NT2/D1 (cell line): Measurements from ENCODE around the gene KRT26.

Source experiments
- DNase-seq: peaks from one replicate; pipeline ENCODE4 v3.0.0-alpha.2; 2011; ENCODE audit warnings: low read depth, low spot score
- H3K27me3 ChIP-seq: 2 replicates; pipeline ENCODE4 v1.6.0; 2011; ENCODE audit warnings: mild to moderate bottlenecking; ENCODE audit not compliant: insufficient read length, insufficient read depth
- H3K36me3 ChIP-seq: 2 replicates; pipeline ENCODE4 v1.6.1; 2011; ENCODE audit warnings: mild to moderate bottlenecking, low read length, mixed read lengths; ENCODE audit not compliant: insufficient read depth, insufficient read length
- H3K4me1 ChIP-seq: 2 replicates; pipeline ENCODE4 v1.5.1; 2011; ENCODE audit not compliant: insufficient read depth, insufficient read length
- H3K4me3 ChIP-seq: 2 replicates; pipeline ENCODE4 v1.5.1; 2011; ENCODE audit warnings: low read depth; ENCODE audit not compliant: insufficient read length
- H3K9ac ChIP-seq: 2 replicates; pipeline ENCODE4 v1.6.0; 2011; ENCODE audit warnings: low read depth; ENCODE audit not compliant: insufficient read length
- H3K9me3 ChIP-seq: 2 replicates; pipeline ENCODE4 v1.5.1; 2011; ENCODE audit warnings: mild to moderate bottlenecking, low read length; ENCODE audit not compliant: insufficient read depth
- SUZ12 ChIP-seq: IDR thresholded peaks from 2 replicates; pipeline ENCODE4 v1.6.1; 2011; ENCODE audit not compliant: insufficient read length, insufficient read depth; ENCODE audit errors: extremely low read depth
- YY1 ChIP-seq: IDR thresholded peaks from 2 replicates; pipeline ENCODE4 v1.6.1; 2011; ENCODE audit not compliant: insufficient read length, insufficient read depth
- ZNF274 ChIP-seq: IDR thresholded peaks from 2 replicates; pipeline ENCODE4 v1.6.1; 2011; ENCODE audit warnings: mild to moderate bottlenecking, low read depth, low read length

The KRT26 gene

DNA sequence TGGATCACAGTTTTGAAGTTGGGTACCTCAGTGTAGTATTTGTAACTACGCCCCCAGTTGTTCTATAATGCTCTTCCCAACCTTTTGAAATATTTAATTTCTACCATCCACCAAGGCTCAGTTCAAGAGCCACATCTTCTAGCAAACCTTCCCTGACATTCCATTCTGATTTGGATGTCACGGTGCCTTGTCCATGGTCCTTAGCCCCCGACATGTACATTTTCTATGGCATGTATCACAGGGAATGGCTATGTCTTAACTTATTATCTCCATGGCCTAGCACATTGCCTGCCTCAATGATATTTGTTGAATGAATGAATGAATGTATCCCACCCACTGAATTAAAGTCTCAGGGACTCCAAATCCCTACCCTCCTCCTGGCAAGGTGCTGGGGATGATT lies 34.1 kb upstream of the KRT26 start:
- H3K4me3 ChIP-seq, result no peak overlapping the region
- DNase-seq, result no peak
- no peaks in the 10 kb centered on the region for H3K4me1 ChIP-seq
- peaks cover 19% of the 10 kb centered on the region for H3K27me3 ChIP-seq
- H3K9me3 ChIP-seq, result no peaks in the 10 kb centered on the region
- H3K36me3 ChIP-seq, result no peaks in the 10 kb centered on the region
- TF ChIP-seq ZNF274 (no peak), SUZ12 (no peak), YY1 (no peak)
- no peak overlapping the region for H3K9ac ChIP-seq

DNA sequence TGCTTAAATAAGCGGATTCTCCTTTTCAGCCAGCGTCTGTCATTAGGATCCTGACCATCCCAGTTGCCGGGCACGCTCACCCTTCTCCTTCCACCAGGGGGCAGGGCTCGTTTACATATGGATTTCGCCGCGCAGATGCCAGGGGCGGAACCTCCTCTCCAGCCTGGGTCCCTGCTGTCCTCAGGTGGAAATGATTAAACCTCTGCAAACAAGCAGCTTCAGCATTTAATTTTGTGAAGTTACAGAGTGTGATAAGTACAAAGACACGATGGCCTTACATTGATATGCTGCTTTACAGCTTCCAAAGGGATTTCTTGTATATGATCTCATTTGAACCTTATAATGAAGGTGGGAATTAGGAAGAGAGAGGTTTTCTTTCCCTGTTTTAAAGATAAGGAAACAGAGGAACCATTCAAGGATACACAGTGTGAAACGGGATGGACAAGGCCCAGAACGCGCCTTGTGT lies 31.6 kb upstream of the KRT26 start:
- Histone ChIP-seq H3K27me3 (peaks cover 19% of the 10 kb centered on the region), H3K36me3 (no peaks in the 10 kb centered on the region), H3K4me3 (no peak overlapping the region), H3K9ac (no peak overlapping the region), H3K4me1 (no peaks in the 10 kb centered on the region), H3K9me3 (no peaks in the 10 kb centered on the region)
- DNase-seq, result peak; percentile 48
- TF ChIP-seq SUZ12 (no peak), ZNF274 (no peak), YY1 (no peak)

DNA sequence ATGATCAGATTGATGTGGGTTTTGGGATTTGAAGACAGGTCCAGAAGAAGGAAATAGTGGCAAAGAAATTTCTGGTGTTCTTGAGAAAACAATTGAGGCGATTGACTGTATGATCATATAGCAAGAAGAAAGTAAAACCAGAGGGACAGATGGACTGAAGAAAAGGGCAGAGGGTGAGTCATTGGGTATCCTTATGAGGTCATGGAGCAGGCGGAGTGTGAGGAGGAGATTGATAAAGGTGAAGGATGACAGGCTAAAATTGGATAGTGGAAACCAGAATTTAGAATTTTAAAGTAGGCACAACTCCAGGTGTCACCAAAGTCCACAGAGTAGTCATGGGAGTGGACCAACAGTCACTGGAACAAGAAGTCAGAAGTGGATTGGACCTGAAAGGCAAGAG lies 29.2 kb upstream of the KRT26 start:
- Histone ChIP-seq H3K4me1 (no peaks in the 10 kb centered on the region), H3K9me3 (no peaks in the 10 kb centered on the region), H3K27me3 (peaks cover 19% of the 10 kb centered on the region)

DNA sequence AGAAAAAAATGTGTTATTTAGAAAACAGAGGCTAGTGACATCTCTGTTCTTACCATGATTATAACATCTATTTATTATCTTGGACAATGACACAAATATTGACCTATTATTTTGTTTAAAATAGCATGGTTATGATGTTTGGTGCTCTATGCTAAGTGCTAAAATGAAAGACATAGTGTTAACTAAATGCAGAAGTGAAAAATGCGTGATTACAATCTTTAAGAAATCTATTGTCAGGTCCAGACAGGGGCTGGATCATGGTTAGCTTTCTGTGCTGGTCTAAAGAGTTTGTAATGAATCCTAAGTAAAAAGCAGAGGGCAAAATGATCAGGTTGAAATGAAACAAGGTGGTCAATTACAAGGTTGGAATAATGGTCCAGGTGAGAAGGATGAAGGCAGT lies 28.4 kb upstream of the KRT26 start:
- no peaks in the 10 kb centered on the region for H3K36me3 ChIP-seq
- no peaks in the 10 kb centered on the region for H3K9me3 ChIP-seq
- no peak for TF ChIP-seq SUZ12
- no peak for TF ChIP-seq ZNF274
- H3K27me3 ChIP-seq, result peaks cover 19% of the 10 kb centered on the region
- H3K4me3 ChIP-seq, result no peak overlapping the region
- H3K9ac ChIP-seq, result no peak overlapping the region
- no peak for DNase-seq
- H3K4me1 ChIP-seq, result no peaks in the 10 kb centered on the region

More for the DNA sequence above, 29.2 kb upstream of the KRT26 start:
- TF ChIP-seq ZNF274, result no peak
- no peak for DNase-seq
- no peak overlapping the region for H3K9ac ChIP-seq
- no peak overlapping the region for H3K4me3 ChIP-seq
- no peaks in the 10 kb centered on the region for H3K36me3 ChIP-seq

DNA sequence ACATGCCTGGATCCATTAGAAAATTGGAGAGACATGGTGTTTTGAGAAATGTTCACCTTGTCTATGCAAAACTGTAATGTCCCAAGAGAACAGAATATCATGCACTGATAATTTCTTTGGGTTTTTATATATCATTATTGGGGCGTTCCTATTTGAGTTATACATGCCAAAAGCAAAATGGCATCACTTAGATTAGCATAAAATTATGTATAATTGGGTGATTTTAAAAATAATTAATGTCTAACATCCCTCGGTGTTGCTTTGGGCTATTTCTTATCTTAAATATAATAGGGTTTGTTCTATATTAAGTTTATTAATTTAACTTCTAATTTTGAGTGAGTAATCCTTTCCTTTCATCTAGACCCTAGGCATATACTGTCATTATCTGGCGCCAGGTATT lies 27.9 kb upstream of the KRT26 start, which contains the start of gene KRT28:
KRT28 (minus strand) TSS at position 101 of the 400 bp plus-strand sequence; CDS start at position 35, 66 bp downstream.
- H3K9me3 ChIP-seq, result no peaks in the 10 kb centered on the region
- H3K27me3 ChIP-seq, result peaks cover 14% of the 10 kb centered on the region
- H3K9ac ChIP-seq, result no peak within 1 kb of the TSS
- no peak for DNase-seq
- H3K36me3 ChIP-seq, result no peaks in the 10 kb centered on the region
- TF ChIP-seq ZNF274 (no peak), YY1 (no peak), SUZ12 (no peak)
- no peak within 1 kb of the TSS for H3K4me3 ChIP-seq
- no peaks in the 10 kb centered on the region for H3K4me1 ChIP-seq

DNA sequence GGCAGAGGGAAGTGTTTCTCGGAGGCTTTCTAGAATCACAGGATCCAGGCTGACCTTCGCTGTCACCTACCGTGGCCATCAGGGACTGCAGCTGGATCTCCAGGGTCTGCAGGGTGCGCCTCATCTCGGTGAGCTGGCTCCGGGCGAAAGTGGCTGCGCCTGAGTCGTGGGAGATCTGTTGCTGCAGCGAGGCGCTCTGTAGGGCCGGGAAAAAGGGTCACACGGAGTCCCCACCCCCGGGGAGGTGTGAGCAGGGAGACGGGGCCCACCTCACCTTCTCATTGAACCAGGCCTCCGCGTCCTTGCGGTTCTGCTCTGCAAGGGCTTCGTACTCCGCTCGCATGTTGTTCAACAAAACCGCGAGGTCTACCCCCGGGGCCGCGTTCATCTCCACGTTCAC lies 24.8 kb upstream of the KRT26 start:
- Histone ChIP-seq H3K36me3 (no peaks in the 10 kb centered on the region), H3K4me1 (no peaks in the 10 kb centered on the region), H3K27me3 (peaks cover 7% of the 10 kb centered on the region), H3K4me3 (no peak overlapping the region), H3K9ac (no peak overlapping the region), H3K9me3 (no peaks in the 10 kb centered on the region)
- DNase-seq, result no peak
- TF ChIP-seq SUZ12, result no peak
- TF ChIP-seq YY1, result no peak
- TF ChIP-seq ZNF274, result no peak

DNA sequence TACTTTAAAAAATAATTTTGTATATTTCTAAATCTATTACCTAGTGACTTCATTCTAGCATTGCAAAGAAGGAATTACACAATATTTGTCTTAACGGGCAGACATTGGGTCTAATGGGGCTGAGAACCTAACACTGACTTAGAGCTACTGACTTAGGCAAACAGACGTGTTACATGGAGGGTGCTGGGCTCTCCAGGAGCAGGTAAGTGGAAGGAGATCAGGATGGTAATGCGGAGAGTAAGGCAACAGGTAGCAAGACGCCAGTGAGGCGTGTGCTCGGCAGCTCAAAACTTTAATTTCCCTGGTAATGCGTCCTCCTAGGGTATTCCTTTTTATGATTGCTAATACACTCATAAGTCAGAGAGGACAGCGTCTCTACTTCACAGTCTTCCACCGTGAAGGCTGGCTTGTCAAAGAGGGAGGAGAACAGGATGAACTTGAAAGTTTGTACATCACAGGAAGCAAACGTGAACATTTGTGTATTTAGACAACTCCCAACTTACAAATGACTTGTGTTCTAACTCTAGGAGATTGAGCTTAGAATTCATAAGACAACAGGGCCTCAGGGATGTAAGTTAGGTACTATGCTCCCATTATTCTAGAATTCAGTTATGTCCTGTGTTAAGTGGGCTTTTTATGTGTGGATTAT lies 23.1 kb upstream of the KRT26 start:
- H3K27me3 ChIP-seq, result no peaks in the 10 kb centered on the region

More for the DNA sequence above, 23.1 kb upstream of the KRT26 start:
- H3K4me3 ChIP-seq, result no peak overlapping the region
- no peaks in the 10 kb centered on the region for H3K9me3 ChIP-seq
- no peak for DNase-seq
- TF ChIP-seq ZNF274 (no peak), YY1 (no peak), SUZ12 (no peak)
- H3K9ac ChIP-seq, result no peak overlapping the region
- H3K4me1 ChIP-seq, result no peaks in the 10 kb centered on the region
- H3K36me3 ChIP-seq, result no peaks in the 10 kb centered on the region
